B cell (primary cell): ENCODE data around the gene AP3D1. TPM values are rescaled to one million over a fixed set of nuclear protein-coding genes. Genes with fewer than 3 reads are reported as not detected.

Experiments
- ATAC-seq: fragments of 200-7000 bp; cut with Tn5 transposase; one replicate; pipeline ENCODE4 v1.10.0; 2021; ENCODE audit warnings: low read depth, mild to moderate bottlenecking, moderate number of reproducible peaks, moderate library complexity
- CTCF ChIA-PET: fragments of 350-600 bp; sonication (Branson Sonifier 250); formaldehyde crosslinking; loops from one replicate; lab custom pipeline; 2021; ENCODE audit warnings: antibody characterized with exemption, inconsistent platforms; lab: Charles Lee
- POLR2A ChIA-PET: fragments of 350-600 bp; sonication (Branson Sonifier 250); formaldehyde crosslinking; loops from one replicate; lab custom pipeline; 2021; ENCODE audit warnings: antibody characterized with exemption; lab: Charles Lee
- DNase-seq: peaks from one replicate; pipeline ENCODE4 v3.0.0; 2013
- H2AFZ ChIP-seq: 2 replicates; pipeline ENCODE4 v1.6.1; 2012; ENCODE audit warnings: mild to moderate bottlenecking, low read depth, low read length; ENCODE audit not compliant: insufficient read depth, poor library complexity, severe bottlenecking
- H3K27ac ChIP-seq, 2 donors: 1 replicate in 1 of 2; 2 replicates in 1 of 2; pipeline ENCODE4 v1.5.1; 2012 to 2013; ENCODE audit warnings: low read length in 2 of 2, mild to moderate bottlenecking in 2 of 2, moderate library complexity in 1 of 2
- H3K27me3 ChIP-seq, 4 experiments: fragments of 200-600 bp in 1 of 4; sonication (generic) in 1 of 4; replicated peaks in 1 of 4; 1 replicate in 2 of 4; 2 replicates in 2 of 4; pipeline versions ENCODE4 v1.6.1 to v1.7.0; 2013 to 2016; ENCODE audit warnings: low read length in 3 of 4, mild to moderate bottlenecking in 2 of 4, mixed read lengths in 1 of 4, moderate library complexity in 1 of 4; ENCODE audit not compliant: insufficient read depth in 4 of 4, control insufficient read depth in 3 of 4; ENCODE audit errors: control extremely low read depth in 1 of 4
- H3K36me3 ChIP-seq, 2 experiments: replicated peaks in 1 of 2; 1 replicate in 1 of 2; 2 replicates in 1 of 2; pipeline versions ENCODE4 v1.6.1 to v1.7.1; 2013; ENCODE audit warnings: low read length in 1 of 2; ENCODE audit not compliant: insufficient read depth in 2 of 2, control insufficient read depth in 1 of 2; ENCODE audit errors: control extremely low read depth in 1 of 2, extremely low read depth in 1 of 2
- H3K4me1 ChIP-seq, 2 donors: fragments of 200-600 bp in 1 of 2; sonication (generic) in 1 of 2; 1 replicate in 1 of 2; 2 replicates in 1 of 2; pipeline versions ENCODE4 v1.5.1 to v1.6.1; 2013 to 2017; ENCODE audit warnings: low read length in 2 of 2; ENCODE audit not compliant: control insufficient read depth in 2 of 2, insufficient read depth in 2 of 2
- H3K4me2 ChIP-seq: replicated peaks from 2 replicates; pipeline ENCODE3; 2012; ENCODE audit warnings: mild to moderate bottlenecking, low read depth, low read length; ENCODE audit not compliant: poor library complexity, severe bottlenecking
- H3K4me3 ChIP-seq, 5 experiments: fragments of 200-600 bp in 1 of 5; sonication (generic) in 1 of 5; 1 replicate in 3 of 5; 2 replicates in 2 of 5; pipeline versions ENCODE4 v1.5.1 to v1.7.0; 2011 to 2016; ENCODE audit warnings: low read length in 4 of 5, mild to moderate bottlenecking in 4 of 5, low read depth in 2 of 5, control low read depth in 1 of 5, moderate library complexity in 1 of 5; ENCODE audit not compliant: insufficient read depth in 1 of 5; ENCODE audit errors: control extremely low read depth in 1 of 5, extremely low read depth in 1 of 5
- H3K79me2 ChIP-seq: fragments of 200-600 bp; sonication (generic); one replicate; pipeline ENCODE4 v1.6.0; 2016; ENCODE audit warnings: low read length; ENCODE audit not compliant: control insufficient read depth, insufficient read depth
- H3K9ac ChIP-seq: fragments of 200-600 bp; sonication (generic); 2 replicates; pipeline ENCODE4 v1.6.1; 2017; ENCODE audit warnings: mild to moderate bottlenecking, low read length, moderate library complexity
- H3K9me3 ChIP-seq, 3 donors: one replicate each; pipeline versions ENCODE4 v1.6.1 to v1.7.1; 2013; ENCODE audit warnings: low read length in 2 of 3; ENCODE audit not compliant: control insufficient read depth in 2 of 3, insufficient read depth in 1 of 3; ENCODE audit errors: control extremely low read depth in 1 of 3
- H4K20me1 ChIP-seq: 2 replicates; pipeline ENCODE4 v1.6.0; 2012; ENCODE audit warnings: mild to moderate bottlenecking, low read length; ENCODE audit not compliant: insufficient read depth, control insufficient read depth, poor library complexity, severe bottlenecking
- H3K27ac Mint-ChIP-seq: one replicate; pipeline ENCODE4 v1.8.0; 2021; ENCODE audit warnings: mixed read lengths
- H3K27me3 Mint-ChIP-seq: one replicate; pipeline ENCODE4 v1.8.0; 2021; ENCODE audit warnings: mixed read lengths
- H3K4me1 Mint-ChIP-seq: one replicate; pipeline ENCODE4 v1.8.0; 2021; ENCODE audit warnings: mixed read lengths
- H3K4me3 Mint-ChIP-seq: one replicate; pipeline ENCODE4 v1.8.0; 2021; ENCODE audit warnings: mixed read lengths
- H3K9me3 Mint-ChIP-seq: one replicate; pipeline ENCODE4 v1.8.0; 2022; ENCODE audit warnings: mixed read lengths; ENCODE audit not compliant: insufficient read depth
- CTCF ChIP-seq: fragments of 200-600 bp; IDR thresholded peaks from one replicate; pipeline ENCODE4 v1.8.0; 2022; ENCODE audit warnings: antibody characterized with exemption, mild to moderate bottlenecking
- EZH2 ChIP-seq: IDR thresholded peaks from 2 replicates; pipeline ENCODE4 v1.6.1; 2012; ENCODE audit warnings: borderline replicate concordance, low read depth, mild to moderate bottlenecking, moderate library complexity, low read length; ENCODE audit not compliant: insufficient read depth, poor library complexity, severe bottlenecking
- WGBS: methylation state at CpG from one replicate; pipeline ENCODE4 v1.1.5; 2013; ENCODE audit warnings: missing lambda C conversion rate; ENCODE audit not compliant: insufficient coverage; 5-methylcytosine and 5-hydroxymethylcytosine counted together
- intact Hi-C: fragments of 100-400 bp; cut with micrococcal nuclease; formaldehyde crosslinking; loops from one replicate; pipeline ENCODE4 v1.10.0; 2022
- polyA plus RNA-seq: library from polyadenylated mRNA; depleted of rRNA; stranded (reverse); fragments of >200 nt; gene quantifications from 2 replicates; pipeline ENCODE4 v1.2.3, GENCODE V29; 2012
- total RNA-seq, 2 donors: library from RNA; stranded (reverse); fragments of 120-200 nt in 1 of 2; gene quantifications; 1 replicate in 1 of 2; 2 replicates in 1 of 2; pipeline versions ENCODE4 v1.2.3 to v1.2.4, GENCODE V29; 2013 to 2022

AP3D1 gene
- total and polyA plus RNA-seq, 2 donors (not counting 1 experiment from before 2014, with no cell fraction given) = 96.4 to 114 TPM

- H3K9me3 Mint-ChIP-seq = no peaks in the 10 kb centered on the region
- peaks cover 43% of the 10 kb centered on the region for H3K79me2 ChIP-seq
- peaks cover 10% of the 10 kb centered on the region for H4K20me1 ChIP-seq
- H3K4me2 ChIP-seq = peak overlapping the region; percentile 95
- H3K4me1 Mint-ChIP-seq = peaks cover 79% of the 10 kb centered on the region
- peak overlapping the region; percentile 83 for H3K4me3 Mint-ChIP-seq
- WGBS = 4% methylated on average over 2 of the region's 2 CpGs
- no peak overlapping the region for H2AFZ ChIP-seq
- intact Hi-C loops = loop anchor here (1.0 to 10.0 kb wide), 5 partner anchors 15 to 535 kb away; partner anchors contain the start of genes ADAT3 and SCAMP4
- peaks cover 80 to 94% of the 10 kb centered on the region in 2 donors for H3K4me1 ChIP-seq
- CTCF ChIA-PET = interaction anchor here (0.7 to 7.4 kb wide), 10 partner anchors 9 to 531 kb away, joined by 3 to 96 read pairs (median 4); no protein-coding TSS in a partner anchor
- no peaks in the 10 kb centered on the region for H3K27me3 ChIP-seq
- H3K36me3 ChIP-seq = peaks cover 0 to 10% of the 10 kb centered on the region in 2 experiments
- no peaks in the 10 kb centered on the region for H3K27me3 Mint-ChIP-seq
- H3K4me3 ChIP-seq = peak overlapping the region; percentile 6 to 56 (median 16)
- H3K27ac Mint-ChIP-seq = peak overlapping the region; percentile 100
- TF ChIP-seq CTCF = no peak
- TF ChIP-seq EZH2 = no peak
- ATAC-seq = peak; percentile 1
- no peak for DNase-seq
- POLR2A ChIA-PET = interaction anchor here (0.6 to 10.2 kb wide), 14 partner anchors 14 to 605 kb away, joined by 3 to 123 read pairs (median 4); partner anchors contain the start of gene MKNK2
- peak overlapping the region; percentile 62 for H3K9ac ChIP-seq
- peak overlapping the region; percentile 96 to 99 for H3K27ac ChIP-seq
- H3K9me3 ChIP-seq = peaks cover 0 to 13% (median 0%) of the 10 kb centered on the region in 3 donors
These were observed 61.7 kb downstream of the AP3D1 start for GRCh38 chr19:2089727-2090053.
